AG04450 (cell line): ENCODE measurements around the gene SLC12A9. TPM values are rescaled to one million over a fixed set of nuclear protein-coding genes. Genes with fewer than 3 reads are reported as not detected.

Experiments used
- CTCF ChIA-PET: fragments of 300-600, 350-600 bp; formaldehyde crosslinking; extraction: SDS; loops from one replicate; lab custom pipeline; 2022; ENCODE audit warnings: antibody characterized with exemption, inconsistent platforms; lab: Charles Lee
- POLR2A ChIA-PET: fragments of 350-600 bp; formaldehyde crosslinking; extraction: SDS; loops from one replicate; lab custom pipeline; 2021; ENCODE audit warnings: antibody characterized with exemption, inconsistent platforms; lab: Yijun Ruan, JAX
- DNase-seq: peaks from one replicate; pipeline ENCODE4 v3.0.0-alpha.2; 2011; ENCODE audit warnings: low read depth, low spot score
- H3K27ac ChIP-seq: one replicate; pipeline ENCODE4 v1.5.1; 2012; ENCODE audit warnings: low read depth, low read length, control low read depth
- H3K27me3 ChIP-seq: one replicate; pipeline ENCODE4 v1.6.0; 2012; ENCODE audit warnings: low read length; ENCODE audit not compliant: control insufficient read depth, insufficient read depth
- H3K4me3 ChIP-seq: 2 replicates; pipeline ENCODE4 v1.5.1; 2011; ENCODE audit warnings: mild to moderate bottlenecking, low read depth, low read length, control low read depth
- H3K9me3 ChIP-seq: 2 replicates; pipeline ENCODE4 v1.5.1; 2012; ENCODE audit warnings: low read length; ENCODE audit not compliant: control insufficient read depth, insufficient read depth
- CTCF ChIP-seq: IDR thresholded peaks from 2 replicates; pipeline ENCODE4 v1.5.1; 2011; ENCODE audit warnings: low read depth, low read length, control low read depth, inconsistent platforms
- polyA plus RNA-seq: library from polyadenylated mRNA; depleted of rRNA; stranded (reverse); fragments of >200 nt; gene quantifications from 2 replicates; pipeline ENCODE4 v1.2.3, GENCODE V29; 2011

The SLC12A9 gene
- polyA plus RNA-seq, 1 experiment = 10.8 TPM

- ChIA-PET CTCF (no interaction called here), POLR2A (interaction anchor here (1.9 kb wide), 1 partner anchor 445 kb away, joined by 4 read pairs; the partner anchor contains the start of gene ZCWPW1)
- no peak for DNase-seq
- H3K27ac ChIP-seq = peak overlapping the region; percentile 85
- H3K9me3 ChIP-seq = no peaks in the 10 kb centered on the region; the same call in 1 of the 2 replicates
- no peaks in the 10 kb centered on the region for H3K27me3 ChIP-seq
- H3K4me3 ChIP-seq = peak overlapping the region; percentile 60
- no peak for TF ChIP-seq CTCF
Observed at GRCh38 chr7:100874300-100874576, 21.7 kb downstream of the SLC12A9 start.

- POLR2A ChIA-PET = interaction anchor here (0.5 to 4.3 kb wide), 19 partner anchors 8 to 446 kb away, joined by 3 to 71 read pairs (median 3); partner anchors contain the start of genes EPHB4, PLOD3, POP7 and SLC12A9
Observed at GRCh38 chr7:100874577-100875355, 22.3 kb downstream of the SLC12A9 start, which contains the start of gene SRRT. Gene SRRT, plus strand, starts transcription at chr7:100875103. Its CDS starts 488 bp downstream, at chr7:100875591.

DNA sequence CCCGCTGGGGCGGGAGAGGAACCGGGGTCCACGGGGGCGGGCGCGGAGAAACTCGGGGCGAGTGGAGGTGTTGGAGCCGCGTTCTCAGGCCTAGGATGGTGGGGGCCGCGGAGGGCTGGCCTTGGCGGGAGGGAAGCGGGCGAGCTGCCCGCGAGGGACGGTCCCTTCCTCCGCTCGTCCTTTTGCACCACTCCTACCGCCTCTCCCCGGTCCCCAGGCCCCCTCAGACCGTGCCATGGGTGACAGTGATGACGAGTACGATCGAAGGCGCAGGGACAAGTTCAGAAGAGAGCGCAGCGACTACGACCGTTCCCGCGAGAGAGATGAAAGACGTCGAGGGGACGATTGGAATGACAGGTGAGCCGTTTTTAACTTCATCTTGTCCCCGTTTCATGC lies 22.8 kb downstream of the SLC12A9 start:
- ChIA-PET CTCF (interaction anchor here (0.6 to 1.5 kb wide), 7 partner anchors 12 to 652 kb away, joined by 3 to 5 read pairs (median 3); no protein-coding TSS in a partner anchor), POLR2A (interaction anchor here (0.5 to 4.3 kb wide), 22 partner anchors 8 to 446 kb away, joined by 3 to 71 read pairs (median 4); partner anchors contain the start of genes EPHB4, POP7, SLC12A9 and TRIP6)
- DNase-seq = no peak
- Histone ChIP-seq H3K27ac (peak overlapping the region; percentile 86), H3K9me3 (no peaks in the 10 kb centered on the region; the same call in 1 of the 2 replicates), H3K27me3 (no peaks in the 10 kb centered on the region), H3K4me3 (peak overlapping the region; percentile 93)
- no peak for TF ChIP-seq CTCF

More at GRCh38 chr7:100874577-100875355, 22.3 kb downstream of the SLC12A9 start, which contains the start of gene SRRT:
- DNase-seq = peak; percentile 95
- H3K27ac ChIP-seq = peak within 1 kb of the TSS; percentile 86
- H3K4me3 ChIP-seq = peak within 1 kb of the TSS; percentile 93
- CTCF ChIA-PET = interaction anchor here (0.6 to 1.4 kb wide), 6 partner anchors 12 to 406 kb away, joined by 3 to 5 read pairs (median 3); no protein-coding TSS in a partner anchor
- no peaks in the 10 kb centered on the region; the same call in 1 of the 2 replicates for H3K9me3 ChIP-seq
- TF ChIP-seq CTCF = peak; percentile 31; the same call in 1 of the 2 replicates
- no peaks in the 10 kb centered on the region for H3K27me3 ChIP-seq

GRCh38 chr7:100878013-100878412 lies 25.5 kb downstream of the SLC12A9 start:
- no peak for TF ChIP-seq CTCF
- CTCF ChIA-PET = interaction anchor here (1.0 kb wide), 1 partner anchor 216 kb away, joined by 3 read pairs; no protein-coding TSS in a partner anchor
- Histone ChIP-seq H3K4me3 (no peak overlapping the region), H3K27ac (no peak overlapping the region), H3K27me3 (no peaks in the 10 kb centered on the region), H3K9me3 (no peaks in the 10 kb centered on the region; the same call in 1 of the 2 replicates)
- POLR2A ChIA-PET = interaction anchor here (0.6 to 4.3 kb wide), 2 partner anchors 10 to 302 kb away, joined by 3 to 71 read pairs; partner anchors contain the start of genes NAT16 and UFSP1
- no peak for DNase-seq
